ENCODE results near the gene ASH1L.

DNA sequence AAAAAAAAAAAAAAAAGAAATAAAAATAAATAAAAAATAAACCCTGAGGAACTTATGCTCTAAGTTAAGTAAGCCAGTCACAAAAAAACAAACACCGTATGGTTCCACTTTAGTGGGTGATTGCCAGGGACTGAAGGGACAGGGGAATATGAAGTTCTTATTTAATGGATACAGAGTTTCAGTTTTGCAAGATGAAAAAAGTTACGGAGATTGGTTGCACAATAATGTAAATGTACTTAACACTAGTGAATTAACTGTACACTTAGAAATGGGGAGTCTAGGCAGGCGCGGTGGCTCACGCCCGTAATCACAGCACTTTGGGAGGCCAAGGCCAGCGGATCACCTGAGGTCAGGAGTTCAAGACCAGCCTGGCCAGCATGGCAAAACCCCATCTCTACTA is 111.4 kb downstream of the ASH1L start:
- TF ChIP-seq, protein P1, sequence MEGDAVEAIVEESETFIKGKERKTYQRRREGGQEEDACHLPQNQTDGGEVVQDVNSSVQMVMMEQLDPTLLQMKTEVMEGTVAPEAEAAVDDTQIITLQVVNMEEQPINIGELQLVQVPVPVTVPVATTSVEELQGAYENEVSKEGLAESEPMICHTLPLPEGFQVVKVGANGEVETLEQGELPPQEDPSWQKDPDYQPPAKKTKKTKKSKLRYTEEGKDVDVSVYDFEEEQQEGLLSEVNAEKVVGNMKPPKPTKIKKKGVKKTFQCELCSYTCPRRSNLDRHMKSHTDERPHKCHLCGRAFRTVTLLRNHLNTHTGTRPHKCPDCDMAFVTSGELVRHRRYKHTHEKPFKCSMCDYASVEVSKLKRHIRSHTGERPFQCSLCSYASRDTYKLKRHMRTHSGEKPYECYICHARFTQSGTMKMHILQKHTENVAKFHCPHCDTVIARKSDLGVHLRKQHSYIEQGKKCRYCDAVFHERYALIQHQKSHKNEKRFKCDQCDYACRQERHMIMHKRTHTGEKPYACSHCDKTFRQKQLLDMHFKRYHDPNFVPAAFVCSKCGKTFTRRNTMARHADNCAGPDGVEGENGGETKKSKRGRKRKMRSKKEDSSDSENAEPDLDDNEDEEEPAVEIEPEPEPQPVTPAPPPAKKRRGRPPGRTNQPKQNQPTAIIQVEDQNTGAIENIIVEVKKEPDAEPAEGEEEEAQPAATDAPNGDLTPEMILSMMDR (IDR thresholded peaks at IDR 0.05), result no peak
- no peak for TF ChIP-seq POLR2AphosphoS5 (IDR thresholded peaks at IDR 0.05)
- no peak for TF ChIP-seq EP300 (IDR thresholded peaks at IDR 0.05)
